Measurements from ENCODE around the gene UCP2.
A peak's percentile ranks its signal among the peaks of the same experiment; 100 is the strongest.

The UCP2 gene

GRCh38 chr11:73932781-73933180, 49.9 kb downstream of the UCP2 start:
- DNase-seq (ENCODE audit: low read depth), result no peak
- no peak overlapping the region for H3K4me3 ChIP-seq (ENCODE audit: low read depth, low read length)
- TF ChIP-seq MYC (IDR thresholded peaks at IDR 0.05; ENCODE audit: low read depth, low read length), result no peak
- no peak for TF ChIP-seq MAX (IDR thresholded peaks at IDR 0.05; ENCODE audit: low read depth, low read length)
- TF ChIP-seq CTCF (IDR thresholded peaks at IDR 0.05; ENCODE audit: low read depth, low read length), result no peak
- TF ChIP-seq POLR2A (IDR thresholded peaks at IDR 0.05; ENCODE audit: extremely low read depth, insufficient read length), result no peak

- TF ChIP-seq CTCF (IDR thresholded peaks at IDR 0.05; ENCODE audit: low read depth, low read length), result no peak
- no peak for TF ChIP-seq POLR2A (IDR thresholded peaks at IDR 0.05; ENCODE audit: extremely low read depth, insufficient read length)
- TF ChIP-seq MYC (IDR thresholded peaks at IDR 0.05; ENCODE audit: low read depth, low read length), result no peak
- no peak for TF ChIP-seq MAX (IDR thresholded peaks at IDR 0.05; ENCODE audit: low read depth, low read length)
- no peak overlapping the region for H3K4me3 ChIP-seq (ENCODE audit: low read depth, low read length)
- DNase-seq (ENCODE audit: low read depth), result no peak
Measured at GRCh38 chr11:73931951-73932350, 50.7 kb downstream of the UCP2 start.

- H3K4me3 ChIP-seq (ENCODE audit: low read depth, low read length), result no peak overlapping the region
- TF ChIP-seq MYC (IDR thresholded peaks at IDR 0.05; ENCODE audit: low read depth, low read length) (no peak), CTCF (IDR thresholded peaks at IDR 0.05; ENCODE audit: low read depth, low read length) (peak; percentile 50)
- peak; percentile 75 for DNase-seq (ENCODE audit: low read depth)
Measured at GRCh38 chr11:73931039-73931645, 51.5 kb downstream of the UCP2 start.

GRCh38 chr11:73929388-73929787, 53.3 kb downstream of the UCP2 start:
- no peak for DNase-seq (ENCODE audit: low read depth)
- no peak overlapping the region for H3K4me3 ChIP-seq (ENCODE audit: low read depth, low read length)
- TF ChIP-seq CTCF (IDR thresholded peaks at IDR 0.05; ENCODE audit: low read depth, low read length) (no peak), MYC (IDR thresholded peaks at IDR 0.05; ENCODE audit: low read depth, low read length) (no peak), POLR2A (IDR thresholded peaks at IDR 0.05; ENCODE audit: extremely low read depth, insufficient read length) (no peak)

Data from NB4 (cell line).